Activated T-cell treated with anti-CD3 and anti-CD28 coated beads for 1 hour (primary cell): Measurements from ENCODE around the gene C19orf12.
"Not testable (repeated sequence)": the region's sequence is repeated elsewhere in the genome, so short reads cannot be mapped to it uniquely, and the experiment has no call there.

Experiments
- DNase-seq: peaks from one replicate; pipeline ENCODE4 v3.0.0-alpha.2; 2020; ENCODE audit warnings: low read depth

Gene C19orf12

DNA sequence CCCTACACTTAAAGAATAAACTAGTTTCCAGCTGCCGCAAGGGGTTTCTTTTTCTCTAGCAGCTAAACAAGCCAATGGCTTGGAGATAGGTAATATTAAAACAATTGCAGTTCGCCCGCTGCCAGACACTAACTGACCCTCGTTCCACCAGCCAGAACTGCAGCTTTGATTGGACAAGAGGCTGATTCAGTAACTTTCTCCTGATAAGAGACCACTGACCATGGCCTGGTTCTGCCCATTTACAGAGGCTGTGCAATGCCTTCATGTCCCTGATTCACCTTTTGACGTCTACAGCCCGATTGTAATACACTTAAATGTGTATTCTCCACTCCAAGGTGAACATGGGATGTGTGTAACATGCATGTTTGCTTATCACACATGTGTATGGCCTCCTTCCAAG, 12.8 kb upstream of the C19orf12 start:
- no peak for DNase-seq

DNA sequence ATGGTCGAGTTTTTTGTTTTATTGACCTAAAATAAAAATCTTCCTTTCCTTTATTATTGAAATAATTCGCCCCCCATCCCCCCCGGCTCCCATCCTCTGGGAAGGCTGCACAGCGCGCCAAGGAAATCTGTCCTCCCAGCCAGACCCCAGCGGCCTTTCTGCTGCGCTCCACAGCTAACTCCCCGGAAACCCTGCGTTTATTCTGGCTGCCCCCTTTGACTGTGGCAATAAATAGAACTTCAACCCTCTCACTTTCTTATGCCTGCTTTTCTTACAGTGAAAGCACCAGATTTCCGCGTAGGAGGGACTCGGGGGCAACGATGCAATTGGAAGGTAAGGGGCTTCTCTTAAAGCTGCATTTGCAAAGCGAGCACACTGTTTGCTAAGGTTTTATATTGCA, 9.7 kb upstream of the C19orf12 start:
- no peak for DNase-seq

DNA sequence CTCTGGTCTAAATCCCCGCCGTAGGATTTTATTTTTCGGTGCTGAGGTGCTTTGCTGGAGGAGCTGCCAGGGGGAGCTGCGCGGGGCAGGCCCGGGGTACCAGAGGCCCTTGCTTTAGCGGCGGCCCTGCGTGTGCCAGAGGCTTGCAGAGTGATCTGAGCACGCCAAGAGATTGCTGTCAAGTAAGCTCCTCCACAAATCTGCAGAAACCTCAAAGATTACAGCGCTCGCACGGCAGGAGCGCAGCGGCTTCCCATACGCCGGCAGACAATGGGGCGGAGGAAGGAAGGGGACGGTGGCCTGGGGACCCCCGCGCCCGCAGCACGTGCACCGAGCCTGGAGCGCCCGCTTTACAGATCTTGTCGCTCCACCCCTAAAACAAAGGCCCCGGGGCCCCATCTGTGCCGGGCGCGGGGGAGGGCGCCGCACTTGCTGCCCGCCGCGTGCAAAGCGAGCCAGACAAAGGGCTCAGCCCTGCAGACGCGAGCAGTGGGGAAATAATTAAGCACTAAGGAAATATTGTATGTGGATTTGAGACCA, 9.1 kb upstream of the C19orf12 start:
- no peak for DNase-seq

DNA sequence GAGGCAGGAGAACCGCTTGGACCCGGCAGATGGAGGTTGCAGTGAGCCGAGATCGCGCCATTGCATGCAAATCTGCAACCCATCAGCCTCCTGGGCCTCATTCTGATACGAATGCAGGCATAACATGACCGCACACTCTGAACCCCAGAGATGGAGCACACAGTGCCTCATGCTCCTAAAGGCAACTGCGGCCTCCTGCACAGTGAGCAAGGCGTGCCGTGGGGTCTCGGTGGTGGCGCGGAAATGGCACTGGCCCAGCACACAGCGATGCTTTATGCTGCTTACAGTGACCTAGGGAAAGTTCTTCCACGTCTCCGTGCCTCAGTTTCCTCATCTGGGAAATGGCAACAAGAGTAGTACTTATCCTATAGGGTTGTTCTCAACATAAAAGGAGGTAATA, 2.0 kb upstream of the C19orf12 start:
- DNase-seq: no peak

GRCh38 chr19:29715701-29716581, 880 bp upstream of the C19orf12 start:
- no peak for DNase-seq

GRCh38 chr19:29714371-29714952, 599 bp downstream of the C19orf12 start:
- DNase-seq: peak; percentile 38

- no peak for DNase-seq
Measured at GRCh38 chr19:29712744-29713516, 2.1 kb downstream of the C19orf12 start.

GRCh38 chr19:29711584-29712132, 3.4 kb downstream of the C19orf12 start:
- no peak for DNase-seq

DNA sequence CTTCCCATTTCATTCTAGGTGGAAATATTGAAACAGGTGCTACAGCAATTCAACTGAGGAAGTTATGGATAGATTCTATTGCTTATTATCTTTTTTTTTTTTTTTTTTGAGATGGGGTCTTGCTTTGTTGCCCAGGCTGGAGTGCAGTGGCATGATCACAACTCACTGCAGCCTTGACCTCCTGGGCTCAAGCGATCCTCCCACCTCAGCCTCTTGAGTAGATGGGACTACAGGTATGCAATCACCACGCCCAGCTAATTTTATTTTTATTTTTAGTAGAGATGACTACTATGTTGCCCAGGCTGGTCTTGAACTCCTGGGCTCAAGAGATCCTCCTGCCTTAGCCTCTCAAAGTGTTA, 5.6 kb downstream of the C19orf12 start:
- not testable (repeated sequence) for DNase-seq

DNA sequence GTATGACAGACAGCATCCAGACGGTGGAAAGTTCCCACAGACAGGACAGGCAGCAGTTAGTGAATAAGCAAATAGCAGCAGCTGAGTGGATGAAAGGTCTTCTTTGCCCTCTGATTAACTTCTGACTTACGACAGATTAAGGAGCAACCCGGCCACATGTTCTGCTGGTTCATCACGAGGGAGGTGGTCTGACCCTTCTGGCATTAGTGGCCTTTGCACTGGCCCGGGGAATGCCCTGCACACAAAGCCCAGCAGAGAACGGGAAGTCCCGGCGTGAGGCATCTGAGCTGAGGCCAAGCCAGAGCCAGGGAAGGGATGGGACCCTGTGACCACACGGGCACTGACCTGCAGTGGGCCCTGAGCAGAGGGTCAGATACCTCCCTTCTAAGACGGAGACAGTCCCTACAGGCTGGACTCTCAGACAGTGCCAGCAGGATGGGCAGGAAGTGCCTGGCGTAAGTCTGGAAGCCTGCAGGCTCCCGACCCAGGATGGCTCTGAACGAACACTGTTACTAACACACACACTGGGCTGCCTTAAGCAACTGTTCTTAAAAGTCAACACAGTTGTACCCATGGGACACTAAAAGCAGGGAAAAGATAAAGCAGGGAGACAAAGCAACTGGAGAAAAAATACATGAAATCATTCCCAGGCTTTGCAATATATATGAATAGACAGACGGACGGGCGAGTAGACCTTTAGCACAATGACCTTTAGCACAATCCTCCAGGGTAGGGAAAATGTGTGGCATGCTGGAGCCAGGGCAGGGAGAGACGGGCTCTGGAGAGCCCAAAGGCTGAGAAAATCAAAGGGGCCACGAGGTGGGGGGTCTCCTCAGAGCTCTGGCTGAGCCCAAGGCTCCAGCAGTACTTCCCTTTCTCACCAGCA, 6.3 kb downstream of the C19orf12 start:
- no peak for DNase-seq

- DNase-seq: no peak
Measured at GRCh38 chr19:29706635-29707034, 8.4 kb downstream of the C19orf12 start.

GRCh38 chr19:29705706-29706105, 9.4 kb downstream of the C19orf12 start:
- no peak for DNase-seq

DNA sequence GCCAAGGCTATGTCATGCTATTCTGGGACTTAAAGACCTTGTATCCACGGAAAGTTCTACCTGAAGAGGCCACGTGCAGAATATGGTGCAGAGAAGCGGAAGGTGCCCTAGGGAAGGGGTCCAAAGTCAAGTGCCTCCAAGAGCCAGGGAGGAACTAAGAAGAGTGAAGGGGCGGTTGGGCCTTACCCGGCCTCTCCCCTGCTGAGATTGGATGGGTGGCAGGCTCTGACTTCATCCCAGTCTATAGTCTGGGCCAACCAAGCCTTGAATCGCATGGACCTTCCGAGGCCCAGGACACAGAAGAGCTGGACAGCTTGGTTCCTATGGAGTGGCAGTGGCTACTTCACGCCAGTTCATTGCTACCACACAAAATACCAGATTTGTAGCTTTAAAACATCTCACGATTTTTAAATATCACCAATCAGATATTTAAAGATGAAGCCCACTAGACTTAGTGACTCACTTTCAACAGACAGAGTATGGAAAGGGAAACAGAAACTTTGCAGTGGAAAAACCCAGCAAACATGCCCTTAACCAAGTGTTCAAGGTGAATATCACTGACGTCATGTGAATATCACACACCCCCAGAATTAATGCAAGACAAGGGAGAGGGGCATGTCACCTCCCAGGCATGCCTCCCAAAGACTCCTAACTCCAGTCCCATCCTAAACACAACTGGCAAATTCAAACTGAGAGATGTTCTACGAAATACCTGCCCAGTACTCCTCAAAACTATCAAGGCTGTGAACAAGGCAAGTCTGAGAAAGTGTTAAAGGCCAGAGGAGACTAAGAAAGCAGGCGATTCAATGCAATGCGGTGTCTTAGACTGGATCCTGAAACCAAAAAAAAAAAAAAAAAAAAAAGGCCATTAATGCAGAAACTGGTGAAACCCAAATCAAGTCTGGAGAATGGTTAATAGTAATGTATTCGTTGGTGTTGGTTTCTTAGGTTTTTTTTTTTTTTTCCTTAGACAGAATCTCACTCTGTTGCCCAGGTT, 10.2 kb downstream of the C19orf12 start:
- DNase-seq: no peak

- no peak for DNase-seq
Measured at GRCh38 chr19:29702963-29703320, 12.1 kb downstream of the C19orf12 start.

DNA sequence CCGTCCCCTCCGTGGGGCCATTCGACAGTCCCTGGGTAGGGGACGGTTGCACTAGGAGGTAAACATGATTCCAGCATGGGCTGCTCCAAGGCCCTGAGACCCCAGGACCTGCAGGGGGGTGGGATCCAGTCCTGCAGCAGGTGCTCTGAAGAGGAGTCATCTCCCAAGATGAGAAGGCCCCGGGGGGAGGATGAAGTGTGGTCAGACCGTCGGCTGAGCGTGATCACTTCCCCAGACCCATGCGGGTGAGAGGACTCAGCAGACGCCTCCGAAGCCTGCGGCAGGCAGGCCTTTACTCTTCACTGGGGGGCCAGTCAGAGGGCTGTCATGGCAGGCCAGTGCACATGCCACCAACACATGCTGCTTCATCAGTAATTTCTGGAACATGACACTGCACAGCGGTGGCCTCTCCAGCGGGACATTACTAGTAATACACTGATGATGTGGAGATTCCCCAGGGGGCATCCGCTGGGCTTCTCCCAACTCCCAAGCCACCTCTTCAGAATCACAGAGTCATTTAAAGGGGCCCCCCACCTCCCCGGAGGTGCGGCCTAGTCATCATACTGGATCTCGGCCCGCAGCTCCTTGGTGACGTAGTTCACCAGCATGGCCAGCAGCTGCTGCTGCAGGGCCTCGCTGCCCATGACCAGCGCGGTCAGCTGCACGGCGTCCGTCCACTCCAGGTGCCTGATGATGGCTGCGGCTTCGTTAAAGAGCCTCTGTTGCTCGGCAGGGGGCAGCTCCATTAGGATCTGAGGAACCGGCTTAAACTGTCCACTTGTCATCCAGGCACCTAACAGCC, 12.7 kb downstream of the C19orf12 start:
- no peak for DNase-seq

DNA sequence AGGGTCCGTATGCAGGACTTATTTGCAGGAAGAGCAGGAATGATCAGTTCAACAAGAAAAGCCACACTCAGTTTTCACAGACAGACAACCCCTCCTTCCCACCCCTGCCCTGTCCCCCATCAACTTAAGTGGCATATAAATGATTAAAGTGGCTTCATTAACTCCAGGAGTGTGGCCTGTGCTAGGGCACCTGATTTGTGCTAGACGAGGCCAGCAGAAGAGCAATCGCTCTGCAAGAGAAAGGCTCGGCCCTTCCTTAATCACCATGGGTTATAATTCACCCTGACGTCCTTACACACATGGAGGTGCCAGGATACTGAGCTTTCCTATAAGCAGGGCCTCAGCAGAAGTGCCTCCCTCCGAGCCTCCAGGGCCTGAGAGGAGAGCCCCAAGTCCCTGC, 14.6 kb downstream of the C19orf12 start:
- no peak for DNase-seq

DNA sequence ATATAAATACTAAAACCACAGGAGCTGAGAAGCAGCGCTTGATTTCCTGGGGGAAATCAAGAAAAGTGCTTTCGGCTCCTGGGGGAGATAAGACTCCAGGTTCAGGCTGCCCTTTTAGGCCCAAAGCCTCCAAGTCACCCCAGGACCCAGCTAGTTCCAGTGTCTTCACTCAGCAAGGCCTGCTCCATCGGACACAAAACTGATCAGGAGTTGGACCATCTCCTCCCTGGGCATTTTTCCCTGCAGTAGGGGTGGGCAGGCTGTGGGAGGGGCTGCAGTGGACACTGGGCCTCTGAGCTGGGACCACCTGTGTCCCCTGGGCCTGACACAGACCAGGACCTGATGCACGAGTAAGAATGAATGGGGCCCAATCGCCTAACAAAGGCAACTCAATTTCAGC, 15.2 kb downstream of the C19orf12 start:
- no peak for DNase-seq

- no peak for DNase-seq
Measured at GRCh38 chr19:29697523-29698261, 17.4 kb downstream of the C19orf12 start.

DNA sequence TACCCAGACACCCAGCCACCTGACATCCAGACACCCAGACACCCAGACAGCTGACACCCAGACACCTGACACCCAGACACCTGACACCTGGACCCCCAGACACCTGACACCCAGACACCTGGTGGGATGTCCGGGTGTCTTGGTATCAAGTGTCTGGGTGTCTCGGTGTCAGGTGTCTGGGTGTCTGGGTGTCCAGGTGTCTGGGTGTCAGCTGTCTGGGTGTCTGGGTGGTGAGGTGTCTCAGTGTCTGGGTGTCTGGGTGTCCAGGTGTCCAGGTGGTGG, 18.6 kb downstream of the C19orf12 start:
- DNase-seq: no peak
